ENCODE measurements around the gene PAFAH1B2.
"Not testable (repeated sequence)": the region's sequence is repeated elsewhere in the genome, so short reads cannot be mapped to it uniquely, and the experiment has no call there.

Gene PAFAH1B2

GRCh38 chr11:117202386-117203068 lies 58.4 kb downstream of the PAFAH1B2 start:
- no peak for DNase-seq (ENCODE audit: low read depth, low spot score)

- no peak for DNase-seq (ENCODE audit: low read depth, low spot score)
Observed at GRCh38 chr11:117203069-117203407, 59.0 kb downstream of the PAFAH1B2 start.

- DNase-seq (ENCODE audit: low read depth, low spot score): no peak
Observed at GRCh38 chr11:117204283-117205080, 60.4 kb downstream of the PAFAH1B2 start.

GRCh38 chr11:117205211-117205818 lies 61.2 kb downstream of the PAFAH1B2 start:
- no peak for DNase-seq (ENCODE audit: low read depth, low spot score)

- not testable (repeated sequence) for DNase-seq (ENCODE audit: low read depth, low spot score)
Observed at GRCh38 chr11:117206111-117206510, 62.0 kb downstream of the PAFAH1B2 start.

GRCh38 chr11:117206859-117207258 lies 62.8 kb downstream of the PAFAH1B2 start:
- DNase-seq (ENCODE audit: low read depth, low spot score): not testable (repeated sequence)

- not testable (repeated sequence) for DNase-seq (ENCODE audit: low read depth, low spot score)
Observed at GRCh38 chr11:117207481-117207880, 63.4 kb downstream of the PAFAH1B2 start.

GRCh38 chr11:117208710-117209109 lies 64.6 kb downstream of the PAFAH1B2 start:
- not testable (repeated sequence) for DNase-seq (ENCODE audit: low read depth, low spot score)

GRCh38 chr11:117209351-117210125 lies 65.5 kb downstream of the PAFAH1B2 start:
- not testable (repeated sequence) for DNase-seq (ENCODE audit: low read depth, low spot score)

GRCh38 chr11:117210620-117211019 lies 66.5 kb downstream of the PAFAH1B2 start:
- no peak for DNase-seq (ENCODE audit: low read depth, low spot score)

GRCh38 chr11:117212697-117213355 lies 68.7 kb downstream of the PAFAH1B2 start:
- DNase-seq (ENCODE audit: low read depth, low spot score): no peak

- no peak for DNase-seq (ENCODE audit: low read depth, low spot score)
Observed at GRCh38 chr11:117214404-117215110, 70.5 kb downstream of the PAFAH1B2 start.

- no peak for DNase-seq (ENCODE audit: low read depth, low spot score)
Observed at GRCh38 chr11:117217141-117218084, 73.3 kb downstream of the PAFAH1B2 start.

- no peak for DNase-seq (ENCODE audit: low read depth, low spot score)
Observed at GRCh38 chr11:117218133-117218915, 74.2 kb downstream of the PAFAH1B2 start.

GRCh38 chr11:117219001-117219400 lies 74.9 kb downstream of the PAFAH1B2 start:
- DNase-seq (ENCODE audit: low read depth, low spot score): no peak

GRCh38 chr11:117219455-117219854 lies 75.4 kb downstream of the PAFAH1B2 start:
- no peak for DNase-seq (ENCODE audit: low read depth, low spot score)

- no peak for DNase-seq (ENCODE audit: low read depth, low spot score)
Observed at GRCh38 chr11:117219995-117220394, 75.9 kb downstream of the PAFAH1B2 start.

GRCh38 chr11:117220568-117220967 lies 76.5 kb downstream of the PAFAH1B2 start:
- DNase-seq (ENCODE audit: low read depth, low spot score): no peak
